ENCODE results near the gene FAAH.

The FAAH gene

GRCh38 chr1:46437723-46438122 is 43.6 kb downstream of the FAAH start:
- Histone ChIP-seq H3K27ac (no peak overlapping the region), H2AFZ (ENCODE audit: low read depth) (no peak overlapping the region)

GRCh38 chr1:46438346-46438745 is 44.2 kb downstream of the FAAH start:
- H3K9ac ChIP-seq, result no peak overlapping the region
- H3K36me3 ChIP-seq (ENCODE audit: insufficient read depth), result no peaks in the 10 kb centered on the region
- no peak overlapping the region for H2AFZ ChIP-seq (ENCODE audit: low read depth)
- H3K4me2 ChIP-seq, result no peak overlapping the region
- H3K4me1 ChIP-seq (ENCODE audit: low read depth, poor library complexity, severe bottlenecking), result no peaks in the 10 kb centered on the region
- peaks cover 15% of the 10 kb centered on the region; the same call in 1 of the 2 replicates for H3K27me3 ChIP-seq (ENCODE audit: insufficient read depth, low read depth)
- H3K4me3 ChIP-seq (IDR thresholded peaks at IDR 0.05; ENCODE audit: insufficient read depth, low read depth, low read length), result no peak overlapping the region
- H3K79me2 ChIP-seq (ENCODE audit: insufficient read depth, low read depth), result no peaks in the 10 kb centered on the region
- H4K20me1 ChIP-seq (ENCODE audit: insufficient read depth), result no peaks in the 10 kb centered on the region
- no peak for TF ChIP-seq CTCF (conservative IDR thresholded peaks at IDR 0.05; ENCODE audit: low read depth, low read length)
- H3K27ac ChIP-seq, result no peak overlapping the region

More at GRCh38 chr1:46437723-46438122, 43.6 kb downstream of the FAAH start:
- Histone ChIP-seq H3K4me2 (no peak overlapping the region), H4K20me1 (ENCODE audit: insufficient read depth) (no peaks in the 10 kb centered on the region), H3K36me3 (ENCODE audit: insufficient read depth) (no peaks in the 10 kb centered on the region), H3K27me3 (ENCODE audit: insufficient read depth, low read depth) (peaks cover 19% of the 10 kb centered on the region), H3K79me2 (ENCODE audit: insufficient read depth, low read depth) (no peaks in the 10 kb centered on the region), H3K9ac (no peak overlapping the region), H3K4me3 (IDR thresholded peaks at IDR 0.05; ENCODE audit: insufficient read depth, low read depth, low read length) (no peak overlapping the region), H3K4me1 (ENCODE audit: low read depth, poor library complexity, severe bottlenecking) (no peaks in the 10 kb centered on the region)
- no peak for TF ChIP-seq CTCF (conservative IDR thresholded peaks at IDR 0.05; ENCODE audit: low read depth, low read length)

- Histone ChIP-seq H3K4me2 (no peak overlapping the region), H3K9ac (no peak overlapping the region), H3K27me3 (ENCODE audit: insufficient read depth, low read depth) (peaks cover 21% of the 10 kb centered on the region; the same call in 1 of the 2 replicates), H4K20me1 (ENCODE audit: insufficient read depth) (no peaks in the 10 kb centered on the region), H3K4me1 (ENCODE audit: low read depth, poor library complexity, severe bottlenecking) (no peaks in the 10 kb centered on the region), H3K36me3 (ENCODE audit: insufficient read depth) (no peaks in the 10 kb centered on the region), H3K27ac (no peak overlapping the region), H3K4me3 (IDR thresholded peaks at IDR 0.05; ENCODE audit: insufficient read depth, low read depth, low read length) (no peak overlapping the region), H3K79me2 (ENCODE audit: insufficient read depth, low read depth) (no peaks in the 10 kb centered on the region), H2AFZ (ENCODE audit: low read depth) (no peak overlapping the region)
- no peak for TF ChIP-seq CTCF (conservative IDR thresholded peaks at IDR 0.05; ENCODE audit: low read depth, low read length)
These were observed 46.4 kb downstream of the FAAH start for GRCh38 chr1:46440478-46440877.

- Histone ChIP-seq H3K79me2 (ENCODE audit: insufficient read depth, low read depth) (no peaks in the 10 kb centered on the region), H3K9ac (no peak overlapping the region), H3K27ac (no peak overlapping the region), H2AFZ (ENCODE audit: low read depth) (peak overlapping the region; percentile 34; the same call in 1 of the 2 replicates), H3K4me2 (no peak overlapping the region), H4K20me1 (ENCODE audit: insufficient read depth) (no peaks in the 10 kb centered on the region), H3K36me3 (ENCODE audit: insufficient read depth) (no peaks in the 10 kb centered on the region), H3K27me3 (ENCODE audit: insufficient read depth, low read depth) (peaks cover 21% of the 10 kb centered on the region; the same call in 1 of the 2 replicates), H3K4me1 (ENCODE audit: low read depth, poor library complexity, severe bottlenecking) (no peaks in the 10 kb centered on the region), H3K4me3 (IDR thresholded peaks at IDR 0.05; ENCODE audit: insufficient read depth, low read depth, low read length) (no peak overlapping the region)
- TF ChIP-seq CTCF (conservative IDR thresholded peaks at IDR 0.05; ENCODE audit: low read depth, low read length), result peak; percentile 91
These were observed 48.4 kb downstream of the FAAH start for GRCh38 chr1:46442317-46443161.
